GM19468 (cell line): ENCODE results near the gene KIAA0825.
"Not testable (repeated sequence)": the region's sequence is repeated elsewhere in the genome, so short reads cannot be mapped to it uniquely, and the experiment has no call there.

Experiments
- ATAC-seq: cut with Tn5 transposase; IDR thresholded peaks from one replicate; pipeline ENCODE4 v1.9.1; 2021; ENCODE audit warnings: mild to moderate bottlenecking, moderate library complexity, moderate number of reproducible peaks; ENCODE audit not compliant: unreplicated experiment; ENCODE audit errors: extremely low read depth

Gene KIAA0825

DNA sequence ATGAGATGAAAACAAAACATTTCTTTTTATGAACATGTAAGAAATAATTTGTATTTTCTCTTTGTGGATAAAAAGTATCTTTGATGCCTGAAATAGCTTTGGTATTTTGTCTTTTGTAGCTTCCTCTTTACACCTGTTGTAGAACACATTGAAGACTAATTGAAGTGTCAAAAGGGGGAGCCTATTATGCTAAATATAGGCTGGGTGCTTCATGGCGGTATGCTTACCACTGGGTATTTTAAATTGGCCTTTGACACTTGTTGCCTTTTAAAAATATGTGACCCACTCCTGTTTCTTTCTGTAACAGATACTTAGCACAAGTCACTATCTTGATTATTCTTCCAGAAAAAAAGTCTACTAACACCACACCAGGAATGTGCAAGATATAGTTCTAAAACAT lies 226.4 kb downstream of the KIAA0825 start:
- no peak for ATAC-seq

DNA sequence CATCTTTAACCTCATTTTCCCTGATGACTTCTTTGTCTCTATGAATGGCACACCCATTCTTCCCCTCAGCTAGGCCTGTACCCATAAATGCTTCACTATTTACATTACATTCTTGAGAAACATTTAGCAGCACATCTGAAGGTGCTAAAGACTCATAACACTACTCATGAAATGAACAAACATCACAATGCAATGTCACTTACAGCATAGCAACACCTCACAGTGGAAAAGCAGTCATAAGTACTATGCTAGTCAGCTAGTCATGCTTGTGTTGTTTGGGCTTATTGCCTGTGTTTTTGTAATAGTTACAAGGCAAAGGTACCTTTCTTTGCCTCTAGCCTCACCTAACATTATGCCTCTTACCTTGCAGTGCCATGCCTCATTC lies 228.9 kb downstream of the KIAA0825 start:
- ATAC-seq: no peak

DNA sequence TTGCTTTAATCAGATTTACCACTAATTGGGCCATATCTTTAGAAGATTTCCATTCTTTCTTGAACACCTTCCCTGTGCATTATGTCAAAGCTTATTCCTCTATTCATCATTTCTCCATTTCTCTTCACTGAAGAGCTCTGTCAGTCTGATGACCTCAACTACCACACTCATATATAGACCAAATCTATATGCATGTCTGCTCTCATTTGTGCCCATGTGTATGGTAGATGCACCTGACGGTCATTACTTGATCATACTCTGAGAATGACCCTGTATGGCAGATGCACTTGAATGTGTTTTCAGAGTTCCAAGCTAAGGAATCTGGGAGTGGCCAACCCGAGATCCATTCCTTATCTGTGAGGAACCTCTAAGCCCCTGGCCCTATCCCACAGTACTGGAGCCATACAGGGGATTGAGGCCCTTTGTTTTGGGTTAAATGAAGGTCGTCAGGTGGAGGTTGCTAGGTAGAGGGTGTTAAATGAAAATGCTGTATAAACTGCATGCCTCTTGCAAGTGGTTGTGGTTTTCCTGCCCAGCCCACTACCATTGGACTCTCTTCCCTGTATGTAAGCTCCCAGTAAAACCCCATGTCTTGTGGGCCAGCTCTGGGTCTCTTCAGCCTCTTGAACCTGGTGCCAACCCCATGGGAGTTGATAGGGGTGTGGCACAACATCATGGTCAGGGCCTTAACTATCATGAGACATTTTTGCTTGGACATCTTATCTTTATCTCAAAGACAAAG lies 229.5 kb downstream of the KIAA0825 start:
- no peak for ATAC-seq

DNA sequence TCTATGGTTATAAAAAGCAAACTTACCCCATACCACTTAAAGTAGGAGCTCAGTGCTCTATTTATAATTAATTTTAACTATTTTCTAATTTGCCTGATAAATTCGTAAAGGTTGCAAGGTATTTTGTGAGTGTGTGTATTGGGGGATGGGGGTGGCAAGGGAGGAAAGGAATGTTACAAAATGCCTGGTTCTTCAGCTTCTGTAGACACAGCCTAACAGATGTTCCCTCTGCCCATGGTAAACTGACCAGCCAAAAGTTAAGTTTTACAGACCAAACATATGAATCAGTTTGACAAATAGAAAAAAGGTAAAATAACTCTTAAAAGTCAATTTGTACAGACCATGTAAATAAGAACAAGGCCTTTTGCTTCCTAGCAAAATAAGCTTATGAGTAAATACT lies 232.6 kb downstream of the KIAA0825 start:
- ATAC-seq: no peak

DNA sequence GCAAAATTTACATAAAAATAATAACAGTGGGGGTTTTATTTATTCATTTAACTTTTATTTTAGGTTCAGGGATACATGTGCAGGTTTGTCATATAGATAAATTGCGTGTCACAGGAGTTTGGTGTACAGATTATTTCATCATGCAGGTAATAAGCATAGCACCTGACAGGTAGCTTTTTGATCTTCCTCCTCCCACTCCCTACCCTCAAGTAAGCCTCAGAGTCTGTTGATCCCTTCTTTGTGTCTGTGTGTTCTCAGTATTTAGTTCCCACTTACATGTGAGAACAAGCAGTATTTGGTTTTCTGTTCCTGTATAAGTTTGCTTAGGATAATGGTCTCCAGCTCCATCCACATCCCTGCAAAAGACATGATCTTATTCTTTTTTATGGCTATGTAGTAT lies 240.3 kb downstream of the KIAA0825 start:
- ATAC-seq: no peak

DNA sequence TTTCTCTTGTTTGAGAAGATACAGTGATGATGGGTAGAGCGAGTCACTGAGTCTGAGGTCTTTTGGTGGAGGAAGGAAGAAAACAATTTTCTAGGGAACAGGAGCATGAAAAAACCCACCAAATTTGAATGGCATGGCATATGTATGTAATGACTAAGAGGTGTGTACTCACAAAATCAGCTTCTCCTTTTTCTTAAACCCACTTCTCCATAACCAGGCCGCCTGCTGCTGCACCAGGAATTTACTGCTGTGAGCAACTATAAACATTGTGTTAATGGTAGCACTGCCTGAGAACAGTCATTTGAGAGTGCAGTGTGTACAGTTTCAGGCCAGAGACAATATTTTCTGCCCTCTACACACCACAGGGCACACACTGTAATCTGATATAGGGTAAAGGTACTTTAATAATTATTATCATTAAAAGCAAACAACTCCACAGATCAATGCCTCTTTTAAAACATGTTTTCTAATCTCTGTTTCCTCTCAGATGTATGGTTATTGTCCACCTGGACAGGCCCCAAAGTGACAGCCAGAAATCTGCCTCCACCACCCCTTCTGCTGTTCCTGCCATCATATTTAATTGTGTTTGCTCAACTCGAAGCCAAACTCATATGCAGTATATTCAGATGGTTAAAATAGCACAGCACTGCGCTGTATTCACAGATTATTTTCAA lies 241.6 kb downstream of the KIAA0825 start:
- ATAC-seq: no peak

DNA sequence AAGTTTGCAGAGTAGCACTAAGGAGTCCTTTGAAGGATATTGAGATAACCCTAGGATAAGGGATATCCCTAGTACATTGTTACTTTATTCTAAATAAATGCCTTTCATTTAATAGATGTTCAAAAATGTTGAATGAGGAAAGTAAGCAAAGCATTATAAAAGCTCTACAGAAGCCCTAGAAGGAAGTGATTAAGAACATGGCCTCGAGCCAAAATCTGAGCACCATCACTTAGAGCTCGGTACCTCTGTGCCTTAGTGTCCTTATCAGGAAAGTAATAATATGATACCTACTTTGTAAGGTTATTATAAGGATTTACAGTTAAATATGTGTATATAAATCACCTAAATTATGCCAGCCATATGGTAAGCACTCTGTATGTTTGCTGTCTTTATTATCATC lies 242.6 kb downstream of the KIAA0825 start:
- ATAC-seq: no peak

DNA sequence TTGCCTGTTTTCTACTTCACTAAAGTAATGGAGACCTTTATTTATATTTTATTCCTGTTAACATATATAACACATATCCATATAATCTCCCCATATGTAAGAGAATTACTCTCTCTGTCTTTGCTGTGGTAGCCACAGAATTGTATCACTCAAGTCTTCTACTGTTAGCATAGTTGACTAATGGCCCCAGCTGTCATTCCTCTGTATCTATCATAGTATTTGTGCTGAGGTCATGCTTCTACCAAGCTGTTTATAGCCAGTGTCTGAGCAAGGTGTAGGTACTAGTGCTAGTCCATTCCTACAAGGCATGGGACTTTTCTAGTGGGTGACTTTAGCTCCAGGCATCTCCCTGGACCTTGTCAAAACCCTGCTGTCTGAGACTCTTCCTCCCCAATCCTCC lies 244.1 kb downstream of the KIAA0825 start:
- ATAC-seq: no peak

DNA sequence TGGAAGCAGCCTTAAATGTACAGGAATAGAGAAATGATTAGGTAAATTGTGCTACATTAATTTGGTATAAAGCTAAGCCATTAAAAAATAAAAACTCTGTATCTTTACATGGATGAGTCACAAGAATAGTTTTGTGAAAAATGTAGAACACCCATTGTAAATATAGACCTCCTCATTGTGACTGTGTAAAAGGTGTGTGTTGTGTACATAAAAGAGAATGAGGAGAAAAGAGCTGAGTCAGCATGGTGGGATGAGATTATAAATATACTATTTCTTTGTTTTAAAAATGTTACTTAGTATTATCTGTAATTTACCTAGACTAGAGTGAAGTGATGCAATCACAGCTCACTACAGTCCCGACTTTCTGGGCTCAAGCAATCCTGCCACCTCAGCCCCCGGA lies 250.5 kb downstream of the KIAA0825 start:
- ATAC-seq: no peak

DNA sequence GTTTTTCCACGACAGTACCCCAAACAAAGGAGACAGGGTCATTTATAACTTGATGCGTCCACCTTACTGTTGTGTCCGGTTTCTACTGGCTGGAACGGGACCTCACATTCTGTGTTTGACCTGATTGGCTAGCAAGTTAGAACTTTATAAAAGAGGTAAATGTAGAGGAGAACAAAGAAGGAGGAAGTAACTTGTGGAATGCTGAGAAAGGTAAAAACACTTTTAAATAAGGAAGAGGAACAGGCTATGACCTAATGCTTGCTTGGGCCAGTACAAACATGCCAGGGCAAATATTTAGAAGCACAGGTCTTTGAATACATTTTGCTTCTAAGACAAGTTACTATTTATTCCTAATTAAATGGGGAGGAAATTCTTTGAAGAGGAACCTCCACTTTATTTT lies 251.6 kb downstream of the KIAA0825 start:
- ATAC-seq: no peak

DNA sequence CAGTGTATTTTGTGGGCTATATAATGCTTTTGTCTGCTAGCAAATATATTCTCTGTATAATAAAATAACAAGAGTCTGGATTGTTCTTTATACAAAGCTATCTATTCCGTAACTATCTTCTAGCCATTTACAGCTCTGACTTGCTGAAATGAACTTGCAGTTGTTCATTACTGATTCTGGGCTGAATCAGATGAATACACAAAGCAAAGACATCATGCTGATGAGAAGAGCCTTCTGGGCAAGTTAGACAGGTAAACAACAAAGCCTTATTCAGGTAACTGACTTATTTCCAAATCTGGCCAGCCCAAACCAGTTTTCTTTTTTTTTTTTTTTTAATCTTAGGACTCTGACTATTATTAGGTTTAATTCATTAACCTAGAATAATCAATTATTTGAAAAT lies 255.5 kb downstream of the KIAA0825 start:
- ATAC-seq: no peak

DNA sequence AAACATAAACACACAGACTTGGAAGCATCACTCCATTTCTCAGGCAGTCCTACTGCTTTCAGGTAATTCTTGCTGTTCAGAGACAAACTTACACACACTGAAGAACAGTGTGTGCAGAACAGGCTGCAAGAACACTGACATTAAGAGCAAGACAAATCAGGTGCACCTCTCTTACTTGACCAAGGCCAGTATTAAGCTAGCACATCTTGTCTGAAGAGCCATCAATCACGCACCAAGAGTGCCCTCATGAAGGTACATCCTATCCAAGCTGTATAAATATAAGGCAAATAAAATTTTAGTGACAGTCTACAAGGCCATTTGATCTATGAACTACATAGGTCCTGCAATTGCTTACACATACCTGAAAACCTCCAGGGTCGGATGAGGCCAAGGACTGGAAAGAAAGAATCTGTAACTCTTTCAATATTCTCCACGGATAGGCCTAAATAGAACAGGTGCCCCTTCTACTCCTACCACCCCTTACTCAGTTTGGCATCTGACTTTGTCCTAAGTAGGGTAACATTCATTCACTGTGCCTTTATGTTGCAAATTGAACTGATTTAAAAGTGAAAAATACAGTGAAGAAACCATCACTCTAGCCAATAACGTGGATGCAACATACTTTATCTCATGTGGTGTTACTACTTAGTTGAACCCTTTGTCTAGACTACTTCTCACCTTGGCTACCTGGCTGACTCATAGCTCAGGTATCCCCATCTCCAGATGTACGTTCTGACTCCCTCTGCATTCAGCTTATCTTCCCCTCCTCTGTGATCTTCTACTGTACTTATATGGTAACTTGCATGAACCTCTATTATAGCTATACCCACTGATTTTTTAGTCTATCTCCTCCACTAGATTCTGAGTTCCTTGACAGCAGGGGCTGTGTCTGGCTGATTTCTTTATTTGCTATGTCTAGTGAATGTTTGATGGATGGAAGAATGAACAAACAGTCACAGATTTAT lies 256.3 kb downstream of the KIAA0825 start:
- no peak for ATAC-seq

DNA sequence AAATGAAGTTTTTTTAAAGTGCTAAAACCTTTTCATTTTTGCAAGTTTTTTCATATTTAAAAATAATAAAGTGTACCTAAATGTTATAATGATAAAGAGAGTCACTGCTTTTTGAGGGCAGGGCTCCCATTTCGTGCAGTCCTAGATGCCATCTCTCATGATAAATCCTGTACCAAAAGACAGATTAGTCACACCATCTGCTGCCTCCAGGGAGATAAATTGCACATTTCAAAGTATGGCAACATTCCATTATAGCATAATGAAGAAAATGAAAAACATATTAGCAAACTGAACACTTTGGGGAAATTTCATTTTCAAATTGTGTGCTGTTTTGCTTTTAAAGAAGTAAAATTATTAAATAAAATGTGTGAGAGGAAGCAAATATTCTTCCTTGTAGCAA lies 257.2 kb downstream of the KIAA0825 start:
- ATAC-seq: no peak

DNA sequence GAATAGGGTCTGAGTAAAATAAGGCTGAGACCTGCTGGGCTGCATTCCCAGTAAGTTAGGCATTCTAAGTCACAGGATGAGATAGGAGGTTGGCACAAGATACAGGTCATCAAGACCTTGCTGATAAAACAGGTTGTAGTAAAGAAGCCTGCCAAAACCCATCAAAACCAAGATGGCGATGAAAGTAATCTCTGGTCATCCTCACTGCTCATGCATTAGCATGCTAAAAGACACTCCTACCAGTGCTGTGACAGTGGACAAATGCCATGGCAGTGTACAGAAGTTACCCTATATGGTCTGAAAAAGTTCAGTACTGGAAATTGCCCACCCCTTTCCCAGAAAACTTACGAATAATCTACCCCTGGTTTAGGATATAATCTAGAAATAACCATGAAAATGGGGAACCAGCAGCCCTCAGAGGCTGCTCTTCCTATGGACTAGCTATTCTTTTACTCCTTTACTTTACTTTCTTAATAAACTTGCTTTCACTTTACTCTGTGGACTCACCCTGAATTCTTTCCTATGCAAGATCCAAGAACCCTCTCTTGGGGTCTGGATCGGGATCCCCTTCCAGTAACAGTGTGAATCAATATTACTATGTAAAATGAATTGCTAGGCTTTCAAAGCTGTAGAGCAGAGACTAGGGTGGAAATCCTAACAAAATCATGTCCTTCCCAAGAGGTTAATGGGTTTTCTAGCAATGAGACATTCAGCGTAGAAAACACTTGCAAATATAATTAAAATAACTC lies 257.8 kb downstream of the KIAA0825 start:
- no peak for ATAC-seq

DNA sequence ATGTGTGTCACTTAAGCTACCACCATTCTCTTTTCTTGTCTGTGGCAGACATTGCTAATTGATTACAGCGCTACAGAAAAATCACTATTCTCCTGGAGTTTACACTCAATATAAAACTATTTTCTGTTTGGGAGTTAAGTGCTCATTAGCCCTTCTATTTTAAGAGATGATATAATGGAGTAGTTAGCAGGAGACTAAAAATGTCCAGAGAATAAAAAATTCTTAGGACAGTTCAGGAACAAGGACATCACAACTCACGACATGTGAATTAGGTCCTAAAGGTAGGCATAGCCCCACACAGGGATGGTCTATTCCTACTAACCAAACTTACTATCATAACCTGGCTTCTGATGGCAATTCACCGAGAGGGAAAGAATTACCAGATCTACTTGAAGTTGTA lies 258.5 kb downstream of the KIAA0825 start:
- no peak for ATAC-seq

DNA sequence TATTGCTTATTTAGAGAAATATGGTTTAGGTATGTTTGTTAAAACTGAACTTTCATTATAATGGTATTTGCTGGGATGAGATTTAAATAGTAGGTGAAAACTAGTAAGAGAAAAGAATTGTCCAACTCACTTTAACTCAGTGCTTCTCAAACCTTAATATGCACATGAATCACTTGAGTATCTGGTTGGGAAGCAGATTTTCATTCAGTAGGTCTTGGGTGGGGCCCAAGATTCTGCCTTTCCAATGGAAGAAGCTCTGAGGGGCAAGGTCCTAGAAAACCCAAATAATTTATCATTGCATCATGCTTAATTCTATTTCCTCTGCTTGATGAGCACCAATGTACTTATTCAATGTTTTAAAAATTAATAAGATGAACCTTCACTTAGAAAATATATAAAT lies 262.6 kb downstream of the KIAA0825 start:
- ATAC-seq: no peak

DNA sequence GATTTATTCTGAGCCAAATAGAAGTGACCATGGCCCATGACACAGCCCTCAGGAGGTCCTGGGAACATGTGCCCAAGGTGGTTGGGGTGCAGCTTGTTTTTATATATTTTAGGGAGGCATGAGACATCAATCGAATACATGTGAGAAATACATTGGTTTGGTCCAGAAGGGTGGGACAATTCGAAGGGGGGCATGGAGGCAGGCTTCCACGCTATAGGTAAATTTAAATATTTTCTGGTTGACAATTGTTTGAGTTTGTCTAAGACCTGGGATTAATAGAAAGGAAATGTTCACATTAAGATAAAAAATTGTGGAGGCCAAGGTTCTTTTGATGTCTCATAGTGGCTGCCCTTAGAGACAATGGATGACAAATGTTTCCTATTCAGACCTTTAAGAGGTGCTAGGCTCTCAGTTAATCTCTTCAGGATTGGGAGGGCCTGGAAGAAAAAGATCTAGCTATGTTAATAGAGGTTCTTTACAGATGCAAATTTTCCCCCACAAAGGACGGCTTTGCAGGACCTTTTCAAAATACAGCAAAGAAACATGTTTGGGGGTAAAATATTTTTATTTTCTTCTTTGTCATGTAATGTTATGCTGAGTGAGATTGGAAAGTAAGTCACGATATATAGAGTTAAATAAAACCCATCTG lies 263.4 kb downstream of the KIAA0825 start:
- ATAC-seq: not testable (repeated sequence)

DNA sequence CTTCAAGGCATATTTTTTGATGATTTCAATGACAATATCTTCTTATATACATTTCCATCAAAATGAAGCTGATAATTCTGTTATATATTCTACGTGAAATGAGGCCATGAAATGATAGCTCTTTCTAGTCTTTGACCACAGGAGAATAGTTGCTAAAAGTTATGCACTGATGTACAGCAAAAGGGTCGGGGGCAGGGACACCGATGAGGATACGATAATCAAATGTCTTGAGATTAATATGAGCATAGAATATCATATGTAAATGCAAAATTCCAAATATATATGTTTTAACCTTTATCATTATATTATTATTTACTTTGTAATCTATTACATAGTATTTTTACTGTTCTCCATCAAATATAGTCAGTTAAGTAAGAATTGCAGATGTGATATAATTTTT lies 264.8 kb downstream of the KIAA0825 start:
- ATAC-seq: no peak

DNA sequence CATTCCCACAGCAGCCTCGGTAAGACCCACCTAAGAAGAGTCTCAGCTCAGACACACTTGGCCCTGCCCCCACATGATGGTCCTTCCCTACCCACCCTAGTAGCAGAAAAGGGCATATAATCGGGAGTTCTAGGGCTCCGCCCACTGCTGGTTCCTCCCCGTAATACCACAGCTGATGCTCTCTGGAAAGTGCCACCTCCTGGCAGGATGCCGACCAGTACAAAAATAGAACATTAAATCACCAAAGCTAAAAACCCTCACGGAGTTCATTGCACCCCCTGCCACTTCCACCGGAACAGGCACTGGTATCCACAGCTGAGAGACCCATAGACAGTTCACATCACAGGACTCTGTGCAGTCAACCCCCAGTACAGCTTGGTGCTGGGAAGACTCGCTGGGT lies 271.3 kb downstream of the KIAA0825 start:
- ATAC-seq: no peak

DNA sequence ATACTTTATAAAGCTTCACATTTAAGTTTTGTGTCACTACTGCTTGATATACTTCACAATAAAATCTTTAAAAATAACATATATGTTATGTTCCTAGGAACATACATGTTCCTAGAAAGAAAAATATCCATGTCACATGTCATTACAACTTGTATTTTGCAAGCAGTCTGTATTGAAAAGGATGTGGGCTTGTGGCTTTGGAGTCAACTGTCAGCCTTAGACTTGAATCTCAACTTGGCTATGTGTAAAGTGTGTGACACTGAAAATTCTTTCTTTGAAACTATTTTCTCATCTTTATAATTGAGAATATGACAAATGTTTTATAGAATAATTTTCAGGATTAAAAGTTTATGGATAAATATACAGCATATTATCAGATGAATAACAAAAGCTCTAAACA lies 273.1 kb downstream of the KIAA0825 start:
- ATAC-seq: no peak
